KOPT-K1 (cell line): ENCODE results near the gene IER5L.
A peak's percentile ranks its signal among the peaks of the same experiment; 100 is the strongest.

Source experiments
- H3K27ac ChIP-seq: fragments of 200-600 bp; sonication (generic); 2 replicates; pipeline ENCODE4 v1.5.1; 2016; ENCODE audit warnings: antibody characterized with exemption, mild to moderate bottlenecking, low read depth, low read length; ENCODE audit not compliant: poor library complexity, severe bottlenecking
- H3K36me3 ChIP-seq: fragments of 200-600 bp; sonication (generic); 2 replicates; pipeline ENCODE4 v1.5.1; 2017; ENCODE audit warnings: antibody characterized with exemption, mild to moderate bottlenecking, low read length, moderate library complexity; ENCODE audit not compliant: insufficient read depth
- H3K9me3 ChIP-seq: fragments of 200-600 bp; sonication (generic); 2 replicates; pipeline ENCODE4 v1.5.1; 2017; ENCODE audit warnings: antibody characterized with exemption, low read length, mild to moderate bottlenecking; ENCODE audit not compliant: insufficient read depth, poor library complexity, severe bottlenecking

IER5L gene

DNA sequence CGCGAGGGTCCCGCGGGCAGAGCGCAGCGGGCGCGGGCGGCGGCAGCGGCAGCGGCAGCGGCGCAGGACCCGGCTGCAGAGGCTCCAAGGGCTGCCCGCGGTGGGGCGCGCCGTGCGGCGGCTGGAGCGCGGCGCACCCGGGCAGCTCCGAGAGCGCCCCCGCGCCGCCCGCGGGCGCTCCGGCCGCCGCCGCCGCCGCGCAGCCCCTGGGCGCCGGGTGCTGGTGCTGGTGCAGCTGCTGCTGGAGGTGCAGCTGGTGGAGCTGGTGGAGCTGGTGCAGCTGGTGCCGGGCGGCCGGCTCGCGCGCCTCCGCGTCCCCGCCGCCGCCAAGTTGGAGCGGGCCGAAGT, 644 bp downstream of the IER5L start:
- no peaks in the 10 kb centered on the region for H3K36me3 ChIP-seq
- no peaks in the 10 kb centered on the region for H3K9me3 ChIP-seq
- H3K27ac ChIP-seq = no peak overlapping the region

DNA sequence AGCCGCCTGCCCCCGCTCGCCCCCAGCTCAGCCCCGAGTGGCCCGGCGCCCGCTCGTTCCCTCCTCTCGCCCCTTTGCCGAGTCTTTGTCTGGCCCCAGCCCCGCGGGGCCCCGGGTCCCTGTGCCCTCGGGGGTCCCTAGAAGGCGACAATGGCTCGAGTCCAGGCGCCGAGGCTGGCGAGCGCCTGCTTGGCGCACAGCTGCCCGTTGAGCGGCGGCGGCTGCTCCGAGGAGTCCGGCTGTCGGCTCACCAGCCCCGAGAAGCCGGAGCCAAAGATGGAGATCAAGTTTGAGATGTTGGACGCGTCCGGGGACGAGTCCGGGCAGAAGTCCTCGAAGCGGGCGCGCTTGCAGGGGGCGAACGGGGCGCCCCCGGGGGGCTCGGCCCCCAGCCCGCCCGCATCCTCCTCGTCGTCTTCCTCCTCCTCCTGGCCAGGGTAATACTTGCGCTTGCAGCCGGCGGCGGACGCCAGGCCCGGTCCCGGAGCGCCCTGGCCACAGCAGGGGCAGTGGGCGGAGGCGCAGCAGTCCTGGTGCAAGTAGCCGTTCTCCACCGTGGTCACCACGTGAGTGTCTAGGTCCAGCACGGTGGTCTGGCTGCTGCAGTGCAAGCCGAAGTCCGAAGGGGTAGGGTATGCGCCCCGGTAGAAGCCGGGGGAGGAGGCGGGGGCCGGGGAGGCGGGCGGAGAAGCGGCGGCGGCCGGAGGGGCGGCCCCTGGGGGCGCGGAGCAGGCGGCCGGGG, 1.2 kb downstream of the IER5L start:
- H3K27ac ChIP-seq = no peak overlapping the region
- no peaks in the 10 kb centered on the region for H3K9me3 ChIP-seq
- H3K36me3 ChIP-seq = no peaks in the 10 kb centered on the region

DNA sequence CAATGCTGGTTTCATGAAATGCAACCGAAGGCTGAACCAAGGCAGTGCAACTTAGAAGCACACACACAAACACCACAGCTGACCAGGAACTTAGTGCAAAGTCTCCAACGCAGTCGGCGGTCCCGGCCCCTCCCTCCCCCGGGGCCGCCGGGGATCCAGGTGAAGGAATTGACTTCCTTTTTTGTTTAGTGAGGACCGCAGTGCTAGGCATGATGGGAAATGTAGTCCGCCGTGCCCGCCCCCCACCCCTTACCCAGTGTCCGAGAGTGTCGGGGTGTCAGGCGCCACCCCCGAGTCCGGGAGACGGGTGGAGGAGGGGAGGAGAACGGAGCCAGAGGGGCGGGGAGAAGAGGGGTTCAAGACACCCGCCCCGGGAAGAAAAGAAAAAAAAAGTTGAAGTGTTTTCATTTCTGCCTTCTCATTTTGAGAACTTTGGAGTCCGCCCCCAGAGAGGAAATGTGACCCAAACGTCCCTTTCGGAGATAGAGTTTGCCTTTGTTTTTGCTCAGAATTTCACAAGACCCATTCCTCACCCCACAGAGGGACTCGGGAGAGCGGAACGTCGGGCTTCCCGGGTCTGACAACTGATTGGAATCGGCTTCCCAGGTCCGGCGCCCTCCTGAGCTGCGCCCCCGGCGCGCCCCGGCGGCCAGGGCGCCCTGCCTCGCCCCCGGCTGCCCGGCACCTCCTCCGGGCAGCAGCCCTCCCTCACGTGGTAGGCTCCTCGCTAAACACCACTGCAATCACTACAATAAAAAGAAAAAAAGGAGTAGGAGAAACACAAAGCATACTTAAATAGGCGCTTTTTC, 2.0 kb downstream of the IER5L start:
- Histone ChIP-seq H3K27ac (no peak overlapping the region), H3K36me3 (no peaks in the 10 kb centered on the region), H3K9me3 (no peaks in the 10 kb centered on the region)

DNA sequence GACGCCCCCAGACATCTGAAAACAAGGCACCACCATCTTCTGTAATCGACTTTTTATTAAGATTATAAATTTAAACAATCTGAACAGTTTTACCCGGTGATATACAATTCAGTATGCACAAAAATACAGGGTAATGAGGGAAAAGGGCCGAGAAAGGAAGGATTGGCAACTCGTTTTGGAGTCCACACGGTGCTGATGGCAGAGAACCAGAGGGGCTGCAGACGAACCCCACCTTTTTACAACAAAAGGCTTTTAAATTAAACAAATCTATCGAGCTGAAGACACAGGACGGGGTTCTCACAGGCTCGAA, 2.6 kb downstream of the IER5L start:
- H3K9me3 ChIP-seq = no peaks in the 10 kb centered on the region
- no peaks in the 10 kb centered on the region for H3K36me3 ChIP-seq
- H3K27ac ChIP-seq = no peak overlapping the region

DNA sequence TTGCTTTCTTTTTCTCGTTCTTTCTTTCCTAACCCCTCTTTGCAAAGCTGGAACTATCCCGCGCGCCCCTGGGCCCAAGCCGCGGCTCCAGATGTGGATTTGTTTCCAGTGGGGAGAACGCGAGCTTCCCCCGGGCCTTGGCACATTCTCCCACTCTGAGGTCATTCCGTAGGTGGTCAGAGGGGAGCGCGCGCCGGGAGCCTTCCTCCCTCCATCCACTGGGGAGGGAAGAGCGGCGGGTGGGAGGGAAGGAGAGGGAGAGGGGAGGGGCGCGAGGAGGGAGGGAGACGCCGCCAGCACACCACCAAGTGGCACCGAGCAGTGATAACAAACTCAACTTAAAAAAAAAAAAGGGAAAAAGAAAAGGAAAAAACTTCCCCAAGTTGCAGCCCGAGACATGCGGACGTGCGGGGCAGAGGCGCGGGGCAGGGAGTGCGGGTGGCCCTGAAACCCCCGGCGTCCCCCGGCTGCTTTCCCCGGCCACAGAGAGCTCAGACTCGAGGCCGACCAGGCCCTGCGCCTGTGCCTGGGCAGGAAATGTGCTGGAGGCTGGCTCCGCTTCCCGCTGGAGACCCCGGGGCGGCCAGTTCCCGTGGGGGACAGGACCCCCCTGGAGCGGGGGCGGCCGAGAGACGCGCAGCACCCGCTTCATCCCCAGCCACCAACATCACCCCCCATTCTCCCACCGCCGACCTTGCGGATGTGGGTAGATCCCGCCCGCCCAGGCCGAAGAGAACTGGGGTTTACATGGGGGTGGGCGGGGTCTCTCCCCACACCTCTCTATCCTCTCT, 3.1 kb downstream of the IER5L start:
- Histone ChIP-seq H3K36me3 (no peaks in the 10 kb centered on the region), H3K27ac (no peak overlapping the region), H3K9me3 (no peaks in the 10 kb centered on the region)

DNA sequence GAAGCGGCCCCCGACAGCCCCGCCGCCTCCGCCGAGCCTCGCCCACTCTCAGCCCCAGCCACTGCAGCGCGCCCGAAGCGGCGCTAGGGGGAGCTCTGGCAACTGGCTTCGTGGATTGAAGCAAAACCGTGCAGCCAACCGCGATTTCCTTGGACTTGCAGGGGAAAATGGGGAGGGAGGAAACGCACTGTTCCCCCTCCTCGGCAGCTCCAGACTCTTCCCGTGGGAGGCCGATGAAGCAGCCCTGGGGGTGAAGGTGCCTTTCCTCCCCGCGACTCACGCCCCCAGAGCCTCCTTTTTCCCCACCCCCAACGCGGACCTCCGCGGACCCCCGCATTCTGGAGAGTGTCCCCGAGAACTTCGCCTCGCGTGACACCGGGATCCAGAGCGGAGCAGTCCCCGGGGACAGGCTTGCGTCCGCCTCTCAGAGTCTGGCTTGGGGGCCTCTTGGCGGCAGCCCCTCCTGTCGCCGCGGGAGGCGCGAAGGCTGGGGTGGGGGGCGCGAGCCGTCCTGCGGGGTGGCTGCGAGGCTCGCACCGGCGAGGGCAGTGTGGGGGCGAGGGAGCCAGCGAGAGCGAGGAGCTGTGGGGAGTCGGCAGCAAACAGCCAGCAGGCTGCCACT, 3.8 kb downstream of the IER5L start:
- H3K9me3 ChIP-seq = no peaks in the 10 kb centered on the region
- no peaks in the 10 kb centered on the region for H3K36me3 ChIP-seq
- H3K27ac ChIP-seq = no peak overlapping the region

DNA sequence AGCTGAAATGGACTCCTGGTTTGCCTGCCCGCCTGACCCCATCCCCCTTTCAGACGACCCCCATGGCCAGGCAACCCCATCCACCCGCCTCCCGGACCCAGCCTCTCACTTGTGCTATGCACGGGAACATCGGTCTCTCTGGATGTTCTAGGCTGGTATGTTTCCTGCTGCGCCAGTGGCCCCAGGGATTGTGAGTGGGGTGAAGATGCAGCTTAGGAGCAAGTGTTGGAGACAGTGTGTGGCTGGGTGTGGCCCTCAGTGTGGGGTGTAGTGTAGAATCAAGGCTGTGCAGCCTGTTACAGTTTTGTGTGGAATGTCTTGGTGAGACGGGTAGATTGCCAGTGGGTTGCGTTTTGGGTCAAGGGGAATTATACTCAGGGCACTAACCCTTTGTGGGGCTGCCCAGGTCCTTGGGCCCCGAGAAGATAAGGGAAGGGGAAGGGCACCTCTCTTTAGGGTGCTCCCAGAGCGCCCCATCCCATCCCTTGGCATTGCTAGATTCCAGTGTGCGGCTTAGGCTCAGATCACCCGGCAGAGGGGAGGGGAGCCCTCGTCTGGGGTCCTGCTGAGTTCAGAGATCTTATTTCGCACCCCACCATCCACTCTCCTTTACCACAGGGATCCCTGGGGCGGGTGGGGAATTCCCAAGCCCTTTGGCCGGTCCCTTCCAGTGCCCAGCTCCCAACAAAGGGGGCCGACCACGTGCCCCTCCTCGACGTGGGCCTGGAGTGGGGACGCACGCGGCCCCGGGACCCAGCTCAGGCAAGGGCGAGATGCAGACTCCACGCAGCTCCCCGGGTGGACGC, 4.6 kb downstream of the IER5L start:
- H3K36me3 ChIP-seq = no peaks in the 10 kb centered on the region
- no peaks in the 10 kb centered on the region for H3K9me3 ChIP-seq
- H3K27ac ChIP-seq = no peak overlapping the region

DNA sequence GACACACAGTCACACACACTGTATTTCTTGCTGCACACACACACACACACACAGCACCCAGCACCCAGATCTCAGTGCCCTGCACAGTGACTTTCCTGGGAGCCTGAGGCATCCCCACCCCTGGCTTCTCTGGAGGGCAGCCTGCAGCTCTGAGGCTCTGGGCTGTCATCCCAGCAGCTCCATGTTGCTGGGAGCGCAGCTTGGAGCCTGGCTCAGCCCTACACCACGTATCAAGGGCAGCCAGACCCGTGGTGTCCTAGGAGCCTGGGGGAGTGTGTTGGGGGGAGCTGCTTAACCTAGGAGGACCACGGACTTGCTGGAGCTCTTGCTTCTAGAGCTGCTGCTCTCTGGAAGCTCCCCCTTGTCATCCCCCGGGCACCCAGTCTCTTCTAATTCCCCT, 5.2 kb downstream of the IER5L start:
- H3K36me3 ChIP-seq = no peaks in the 10 kb centered on the region
- no peaks in the 10 kb centered on the region for H3K9me3 ChIP-seq
- no peak overlapping the region for H3K27ac ChIP-seq

DNA sequence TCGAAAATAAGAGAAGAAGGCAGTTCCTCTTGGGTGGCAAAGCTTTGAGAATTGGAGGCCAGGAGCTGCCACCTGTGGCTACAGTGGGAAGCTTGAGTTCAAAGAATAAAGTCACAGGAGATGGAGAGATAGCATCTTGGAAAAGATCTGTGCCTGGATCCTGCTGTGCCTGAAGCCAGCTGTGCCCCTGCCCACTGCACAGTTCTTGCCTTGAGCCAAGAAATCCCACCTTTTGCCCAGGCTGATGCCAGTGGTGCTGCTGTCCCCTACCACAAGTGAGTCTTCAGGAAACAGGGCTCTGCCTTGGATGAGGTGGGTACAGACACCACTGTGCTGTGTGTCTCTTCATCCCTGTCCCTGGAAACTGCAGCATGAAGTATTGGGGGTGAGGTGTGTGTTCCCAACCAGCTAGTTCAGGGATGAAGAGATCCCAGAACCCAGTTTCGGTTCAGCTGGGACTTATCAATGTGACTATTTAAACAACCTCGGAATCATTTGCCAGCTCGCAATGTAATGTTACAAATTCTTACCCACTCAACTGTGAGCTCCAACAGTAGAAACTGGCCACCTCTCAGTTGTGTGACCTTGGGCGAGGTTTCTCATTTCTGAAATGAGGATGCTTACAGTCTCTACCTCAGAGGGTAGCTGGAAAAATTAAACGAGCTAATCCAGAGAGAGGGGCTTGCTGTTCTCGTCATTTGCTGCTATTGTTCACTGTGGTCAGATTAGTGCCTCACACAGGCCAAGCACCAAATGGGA, 5.9 kb downstream of the IER5L start:
- no peaks in the 10 kb centered on the region for H3K36me3 ChIP-seq
- no peak overlapping the region for H3K27ac ChIP-seq
- no peaks in the 10 kb centered on the region for H3K9me3 ChIP-seq

DNA sequence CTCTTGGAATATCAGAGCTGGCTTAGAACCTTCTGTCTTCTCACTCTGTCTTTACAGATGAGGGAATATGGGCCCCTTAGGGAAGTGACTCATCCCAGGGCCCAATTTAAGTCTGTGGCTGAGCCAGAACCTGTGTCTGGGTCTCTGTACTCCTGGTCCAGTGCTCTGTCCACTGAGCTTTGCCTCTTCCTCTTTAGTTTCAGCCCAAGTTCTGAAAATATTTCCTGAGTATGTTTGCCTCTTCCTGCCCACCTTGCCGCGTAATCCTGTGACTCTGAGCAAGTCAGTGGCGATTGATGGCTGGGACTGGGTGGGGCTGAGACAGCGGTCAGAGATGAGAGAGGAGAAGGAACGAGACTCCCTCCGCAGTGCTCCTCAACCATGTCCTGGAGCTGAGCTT, 7.8 kb downstream of the IER5L start:
- Histone ChIP-seq H3K9me3 (no peaks in the 10 kb centered on the region), H3K36me3 (no peaks in the 10 kb centered on the region), H3K27ac (no peak overlapping the region)

DNA sequence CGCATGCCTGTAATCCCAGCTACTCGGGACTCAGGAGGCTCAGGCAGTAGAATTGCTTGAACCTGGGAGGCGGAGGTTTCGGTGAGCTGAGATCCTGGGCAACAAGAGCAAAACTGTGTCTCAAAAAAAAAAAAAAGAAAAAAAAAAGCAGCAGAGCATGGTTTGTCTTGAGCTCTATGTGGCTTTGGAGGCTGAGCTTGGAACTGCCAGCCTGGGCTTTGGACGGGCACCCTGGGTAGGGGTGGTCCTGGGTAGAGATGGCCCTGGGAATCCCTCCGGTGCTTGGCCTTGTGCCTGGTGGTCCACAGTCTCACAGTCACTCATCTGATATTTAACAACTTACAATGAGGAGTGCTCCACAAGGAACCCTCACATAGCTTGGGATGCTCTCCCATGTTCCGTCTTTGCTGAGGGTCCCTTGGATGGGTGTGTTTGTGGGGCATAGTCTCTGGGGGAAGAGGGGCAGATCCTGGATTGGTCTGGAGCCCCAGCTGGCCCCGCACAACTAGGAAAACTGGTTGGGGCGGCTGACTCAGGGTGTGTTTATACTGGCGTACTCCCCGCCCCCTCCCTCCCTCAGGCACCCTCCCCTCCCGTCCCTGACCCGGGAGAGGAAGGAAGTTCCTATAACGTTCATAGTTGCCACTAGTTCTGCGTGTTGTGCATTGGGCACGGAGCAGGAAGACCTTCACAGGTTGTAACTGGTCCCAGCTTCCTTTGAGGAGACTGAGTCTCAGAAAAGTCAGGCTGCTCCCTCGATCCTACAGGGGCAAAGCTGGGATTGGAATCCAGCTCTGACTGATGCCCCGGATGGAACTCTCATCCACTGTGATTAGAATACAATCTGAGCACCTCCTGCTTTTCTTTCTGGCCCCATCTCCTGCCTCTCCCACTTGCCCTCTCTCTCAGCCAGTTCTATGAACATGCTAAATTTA, 11.2 kb downstream of the IER5L start:
- H3K36me3 ChIP-seq = no peaks in the 10 kb centered on the region
- H3K27ac ChIP-seq = peak overlapping the region; percentile 47
- H3K9me3 ChIP-seq = no peaks in the 10 kb centered on the region

DNA sequence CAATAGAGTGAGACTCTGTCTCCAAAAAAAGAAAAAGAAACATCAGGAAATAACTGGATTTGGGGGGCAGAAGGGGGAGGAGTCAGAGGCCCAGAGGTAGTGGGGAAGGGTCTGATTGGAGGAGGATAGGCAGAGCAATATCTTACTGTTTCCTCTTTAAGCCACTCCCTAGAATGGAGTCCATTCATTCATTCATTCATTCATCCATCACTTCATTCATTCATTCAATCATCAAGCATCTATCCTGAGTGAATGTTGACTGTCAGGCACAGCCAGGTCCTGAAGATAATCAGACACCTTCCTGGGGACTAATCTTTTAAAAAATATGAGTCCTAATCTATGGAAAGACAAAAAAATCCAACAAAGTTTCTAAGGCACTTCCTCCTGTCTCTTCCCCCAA, 12.9 kb downstream of the IER5L start:
- Histone ChIP-seq H3K36me3 (no peaks in the 10 kb centered on the region), H3K9me3 (no peaks in the 10 kb centered on the region), H3K27ac (no peak overlapping the region)

DNA sequence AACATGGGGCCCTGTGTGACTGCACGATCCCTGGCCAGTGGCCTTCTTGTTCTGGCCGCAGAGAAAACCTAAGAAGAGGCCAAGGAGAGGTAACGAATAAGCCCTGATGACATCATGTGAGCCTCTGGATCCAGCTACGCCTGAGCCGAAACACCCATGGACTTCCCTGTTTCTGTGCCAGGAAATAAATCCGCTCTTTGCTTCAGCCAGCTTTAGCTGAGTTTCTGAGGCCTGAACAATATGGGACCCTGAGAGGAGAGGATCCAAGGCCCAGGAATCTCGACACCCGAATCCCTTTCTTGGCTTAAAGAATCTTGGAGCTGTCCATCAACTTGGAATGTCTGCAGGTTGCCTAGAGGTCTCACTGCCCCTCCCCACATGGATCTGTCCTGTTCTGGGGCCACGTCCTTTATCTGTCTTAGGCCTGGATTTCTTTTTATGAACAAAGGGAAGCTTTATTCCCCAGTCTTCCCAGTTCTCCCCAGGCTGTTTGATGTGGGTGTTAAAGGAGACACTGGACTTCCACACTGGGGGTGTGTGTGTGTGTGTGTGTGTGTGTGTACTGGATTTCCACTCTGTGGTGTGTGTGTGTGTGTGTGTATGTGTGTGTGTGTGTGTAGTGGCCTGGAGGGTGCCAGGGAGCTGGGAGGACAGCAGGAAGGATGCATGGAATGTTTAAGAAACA, 13.7 kb downstream of the IER5L start:
- Histone ChIP-seq H3K27ac (no peak overlapping the region), H3K36me3 (no peaks in the 10 kb centered on the region), H3K9me3 (no peaks in the 10 kb centered on the region)
